Ectodermal cell (in vitro differentiated cells): Measurements from ENCODE around the gene MED10.

Source experiments
- H3K27ac ChIP-seq: 2 replicates; pipeline ENCODE4 v1.7.0; 2013; ENCODE audit warnings: mild to moderate bottlenecking, low read depth, low read length; ENCODE audit not compliant: insufficient read depth, poor library complexity, severe bottlenecking
- H3K27me3 ChIP-seq: 2 replicates; pipeline ENCODE4 v1.7.0; 2013; ENCODE audit warnings: mild to moderate bottlenecking, low read length; ENCODE audit not compliant: insufficient read depth, control insufficient read depth, poor library complexity, severe bottlenecking
- H3K36me3 ChIP-seq: one replicate; pipeline ENCODE4 v1.7.0; 2013; ENCODE audit warnings: low read length; ENCODE audit not compliant: control insufficient read depth, insufficient read depth
- H3K4me1 ChIP-seq: one replicate; pipeline ENCODE4 v1.7.0; 2013; ENCODE audit warnings: low read length; ENCODE audit not compliant: control insufficient read depth, insufficient read depth
- H3K4me3 ChIP-seq: 2 replicates; pipeline ENCODE4 v1.7.0; 2013; ENCODE audit warnings: low read depth, low read length, control low read depth; ENCODE audit not compliant: insufficient read depth
- H3K9me3 ChIP-seq: 2 replicates; pipeline ENCODE4 v1.7.0; 2013; ENCODE audit warnings: mild to moderate bottlenecking, low read length, moderate library complexity; ENCODE audit not compliant: control insufficient read depth
- WGBS, 2 experiments: methylation state at CpG; one replicate each; pipeline ENCODE4 v1.1.7; 2013; ENCODE audit warnings: missing lambda C conversion rate in 2 of 2; 5-methylcytosine and 5-hydroxymethylcytosine counted together

MED10 gene

GRCh38 chr5:6338135-6338534 is 40.2 kb downstream of the MED10 start:
- Histone ChIP-seq H3K4me3 (no peak overlapping the region), H3K27me3 (no peaks in the 10 kb centered on the region), H3K36me3 (no peaks in the 10 kb centered on the region), H3K4me1 (no peaks in the 10 kb centered on the region), H3K27ac (no peak overlapping the region), H3K9me3 (no peaks in the 10 kb centered on the region)
- 87 to 93% methylated on average over 3 of the region's 3 CpGs for WGBS, 2 experiments

- 81 to 85% methylated on average over 5 of the region's 5 CpGs for WGBS, 2 experiments
Observed at GRCh38 chr5:6333182-6333905, 45.0 kb downstream of the MED10 start.

GRCh38 chr5:6328173-6328572 is 50.2 kb downstream of the MED10 start:
- Histone ChIP-seq H3K27me3 (peaks cover 8% of the 10 kb centered on the region), H3K9me3 (no peaks in the 10 kb centered on the region), H3K36me3 (no peaks in the 10 kb centered on the region), H3K4me1 (no peaks in the 10 kb centered on the region), H3K27ac (no peak overlapping the region), H3K4me3 (no peak overlapping the region)
- 37 to 38% methylated on average over 3 of the region's 3 CpGs for WGBS, 2 experiments

More at GRCh38 chr5:6333182-6333905, 45.0 kb downstream of the MED10 start:
- Histone ChIP-seq H3K27me3 (no peaks in the 10 kb centered on the region), H3K4me1 (no peaks in the 10 kb centered on the region), H3K36me3 (no peaks in the 10 kb centered on the region), H3K4me3 (no peak overlapping the region), H3K9me3 (no peaks in the 10 kb centered on the region), H3K27ac (no peak overlapping the region)

- no peak overlapping the region for H3K27ac ChIP-seq
- peaks cover 8% of the 10 kb centered on the region for H3K27me3 ChIP-seq
- WGBS, 2 experiments: 71 to 77% methylated on average over 4 to 5 of the region's 5 CpGs
- no peak overlapping the region for H3K4me3 ChIP-seq
- no peaks in the 10 kb centered on the region for H3K9me3 ChIP-seq
- H3K36me3 ChIP-seq: no peaks in the 10 kb centered on the region
- H3K4me1 ChIP-seq: no peaks in the 10 kb centered on the region
Observed at GRCh38 chr5:6326776-6327175, 51.6 kb downstream of the MED10 start.

- Histone ChIP-seq H3K4me1 (no peaks in the 10 kb centered on the region), H3K36me3 (no peaks in the 10 kb centered on the region), H3K27me3 (peaks cover 13% of the 10 kb centered on the region), H3K9me3 (no peaks in the 10 kb centered on the region), H3K27ac (no peak overlapping the region), H3K4me3 (no peak overlapping the region)
- WGBS, 2 experiments: 92 to 93% methylated on average over 21 of the region's 21 CpGs
Observed at GRCh38 chr5:6322163-6322713, 56.1 kb downstream of the MED10 start.
